ENCODE results near the gene CD6.

CD6 gene

GRCh38 chr11:60935676-60936442 lies 35.6 kb upstream of the CD6 start:
- FAIRE-seq, result no peak

GRCh38 chr11:60936467-60937143 lies 34.9 kb upstream of the CD6 start:
- FAIRE-seq, result no peak

GRCh38 chr11:60937144-60937527 lies 34.3 kb upstream of the CD6 start:
- no peak for FAIRE-seq

- no peak for FAIRE-seq
Observed at GRCh38 chr11:60937811-60938210, 33.7 kb upstream of the CD6 start.

- no peak for FAIRE-seq
Observed at GRCh38 chr11:60938500-60938899, 33.0 kb upstream of the CD6 start.

- FAIRE-seq, result no peak
Observed at GRCh38 chr11:60939301-60939700, 32.2 kb upstream of the CD6 start.

- no peak for FAIRE-seq
Observed at GRCh38 chr11:60939855-60940254, 31.6 kb upstream of the CD6 start.

DNA sequence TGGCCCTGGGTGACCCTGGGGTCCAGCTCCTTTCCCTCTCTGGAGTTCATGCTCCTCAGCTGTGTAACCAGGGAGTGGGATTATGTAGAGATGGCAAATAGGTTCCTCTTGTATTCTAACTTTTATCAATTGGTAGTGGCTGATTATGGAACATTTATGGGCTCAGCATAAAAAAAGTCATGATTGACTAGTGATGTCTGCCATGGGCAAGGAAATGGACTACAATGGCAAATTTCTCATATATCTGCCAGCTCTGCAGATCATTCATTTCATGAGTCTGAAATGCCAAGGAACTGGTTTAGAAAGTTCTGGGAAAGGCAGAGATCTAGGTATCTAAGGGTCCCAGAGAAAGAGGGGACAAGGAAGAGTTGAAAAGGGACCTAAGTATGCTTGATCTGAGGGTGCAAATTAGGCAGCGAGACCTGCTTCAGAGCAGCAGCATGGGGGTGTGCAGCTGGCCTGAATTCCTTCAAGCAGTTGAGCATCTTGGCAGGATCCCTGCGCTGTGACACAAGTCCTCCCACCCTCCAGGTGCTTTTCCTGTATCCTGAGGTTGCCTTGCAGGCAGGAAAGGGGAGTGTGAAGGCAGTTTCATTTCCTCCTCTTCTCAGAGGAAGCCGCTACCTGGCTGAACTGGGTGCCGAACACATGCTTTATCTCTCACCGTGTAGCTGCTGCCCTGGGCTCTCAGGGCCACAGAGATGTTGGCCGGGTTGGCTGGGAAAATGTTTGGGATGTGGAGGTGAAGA lies 29.9 kb upstream of the CD6 start:
- no peak for FAIRE-seq

GRCh38 chr11:60942219-60942618 lies 29.3 kb upstream of the CD6 start:
- FAIRE-seq, result no peak

- FAIRE-seq, result no peak
Observed at GRCh38 chr11:60942970-60943565, 28.4 kb upstream of the CD6 start.

GRCh38 chr11:60944490-60945294 lies 26.8 kb upstream of the CD6 start:
- FAIRE-seq, result no peak

DNA sequence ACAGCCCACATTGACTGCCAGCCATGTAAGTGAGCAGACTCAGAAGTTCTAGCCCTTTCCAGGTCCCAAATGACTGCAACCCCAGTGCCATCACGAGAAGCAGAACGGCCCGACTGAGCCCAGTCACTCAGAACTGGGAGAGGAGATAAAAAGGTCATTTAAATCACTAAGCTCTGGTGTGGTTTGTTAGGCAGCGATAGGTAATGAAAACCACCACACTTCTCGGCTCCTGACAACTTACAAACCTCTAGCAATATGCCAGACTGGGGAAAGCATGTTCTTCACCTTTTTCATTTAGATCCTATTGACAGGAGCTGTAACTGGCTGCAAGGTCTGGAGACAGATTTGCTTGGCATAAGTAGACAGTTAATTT lies 26.2 kb upstream of the CD6 start:
- FAIRE-seq, result no peak

- FAIRE-seq, result no peak
Observed at GRCh38 chr11:60946601-60947264, 24.7 kb upstream of the CD6 start.

GRCh38 chr11:60947700-60948099 lies 23.8 kb upstream of the CD6 start:
- FAIRE-seq, result no peak

- FAIRE-seq, result no peak
Observed at GRCh38 chr11:60948250-60948649, 23.2 kb upstream of the CD6 start.

- no peak for FAIRE-seq
Observed at GRCh38 chr11:60950024-60950423, 21.5 kb upstream of the CD6 start.

DNA sequence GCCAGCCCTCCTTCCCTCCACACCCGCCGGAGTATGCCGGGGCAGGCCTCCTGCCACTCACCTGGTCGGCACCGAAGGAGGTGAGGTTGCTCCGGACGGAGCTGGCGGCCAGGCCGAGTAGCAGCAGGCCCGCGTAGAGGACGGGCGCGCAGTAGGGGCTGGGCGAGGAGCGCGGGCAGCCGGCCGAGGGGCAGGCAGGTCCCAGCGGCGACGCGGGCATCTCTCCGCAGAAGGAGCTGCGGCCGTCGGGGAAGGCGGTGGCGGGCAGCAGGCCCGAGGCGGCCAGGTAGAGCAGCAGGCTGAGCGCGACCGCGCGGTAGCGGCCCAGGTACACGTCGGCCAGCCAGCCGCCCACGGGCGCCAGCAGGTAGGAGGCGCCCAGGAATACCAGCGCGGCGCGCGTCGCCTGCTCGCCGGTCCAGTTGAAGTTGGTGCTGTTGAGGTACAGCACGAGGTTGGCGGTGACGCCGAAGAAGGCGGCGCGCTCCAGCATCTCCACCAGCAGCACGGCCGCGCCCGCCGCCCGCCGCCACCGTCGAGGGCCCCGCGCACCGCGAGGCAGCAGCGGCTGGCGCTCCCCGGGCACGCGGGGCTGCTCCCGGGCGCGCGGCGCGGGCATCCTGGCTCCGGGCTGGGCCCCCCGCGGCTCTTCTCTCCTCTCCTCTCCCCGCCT lies 20.4 kb upstream of the CD6 start:
- FAIRE-seq, result no peak

GRCh38 chr11:60951606-60951903 lies 19.9 kb upstream of the CD6 start:
- FAIRE-seq, result no peak

GRCh38 chr11:60951904-60952741 lies 19.4 kb upstream of the CD6 start, which contains the start of gene SLC15A3:
Gene SLC15A3 (minus strand): TSS chr11:60952176. CDS start chr11:60951551, 625 bp downstream.
- FAIRE-seq, result no peak

DNA sequence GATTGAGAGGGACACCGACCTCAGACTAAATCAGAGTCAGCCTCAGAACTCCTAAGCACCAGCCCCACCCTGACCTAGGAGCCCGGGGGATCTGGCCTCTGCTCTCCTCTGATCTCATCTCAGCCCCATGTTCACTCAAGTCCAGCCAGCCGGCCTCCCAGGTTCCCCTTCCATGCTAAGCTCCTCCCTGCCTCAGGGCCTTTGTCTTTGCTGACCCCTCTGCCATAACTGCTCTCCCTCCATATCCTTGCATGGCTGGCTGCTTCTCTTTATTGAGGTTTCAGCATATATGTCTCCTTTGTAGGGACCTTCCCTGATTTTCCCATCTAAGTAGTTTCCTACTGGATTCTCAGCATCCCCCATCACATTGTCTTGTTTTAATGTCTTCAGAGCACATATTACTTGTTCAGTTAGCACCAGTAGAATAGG lies 18.7 kb upstream of the CD6 start:
- no peak for FAIRE-seq

- FAIRE-seq, result no peak
Observed at GRCh38 chr11:60953781-60954180, 17.7 kb upstream of the CD6 start.

Measured in endometrium (tissue), 2 donors.